IMR-90 (cell line): Measurements from ENCODE around the gene ZBTB14. TPM values are rescaled to one million over a fixed set of nuclear protein-coding genes. Genes with fewer than 3 reads are reported as not detected.

ENCODE experiments used
- ATAC-seq: fragments of 200-7000 bp; cut with Tn5 transposase; 2 replicates; pipeline ENCODE4 v1.9.1; 2020; ENCODE audit warnings: low read depth, mild to moderate bottlenecking, moderate library complexity
- BruUV-seq: library from RNA; stranded (reverse); fragments of 400-500 nt; replicated peaks from 2 replicates; lab custom pipeline; 2021; lab: Mats Ljungman, UMichigan
- CTCF ChIA-PET: fragments of 300-600 bp; formaldehyde crosslinking; extraction: SDS; loops from one replicate; lab custom pipeline; 2021; ENCODE audit warnings: antibody characterized with exemption; lab: Yijun Ruan, JAX
- POLR2A ChIA-PET: fragments of 300-600 bp; sonication (Branson Sonifier 250); formaldehyde crosslinking; loops from one replicate; lab custom pipeline; 2022; ENCODE audit warnings: antibody characterized with exemption; ENCODE audit not compliant: unreplicated experiment; lab: Charles Lee
- DNase-seq: peaks from one replicate; pipeline ENCODE4 v3.0.0; 2013
- H2AFZ ChIP-seq: replicated peaks from 2 replicates; pipeline ENCODE3; 2013; ENCODE audit warnings: low read length, mild to moderate bottlenecking; ENCODE audit not compliant: poor library complexity
- H2AK5ac ChIP-seq: 2 replicates; pipeline ENCODE4 v1.6.1; 2013; ENCODE audit warnings: low read depth, low read length, inconsistent platforms
- H2AK9ac ChIP-seq: replicated peaks from 2 replicates; pipeline ENCODE3; 2013; ENCODE audit warnings: mild to moderate bottlenecking, low read depth, low read length, moderate library complexity; ENCODE audit not compliant: poor library complexity
- H2BK120ac ChIP-seq: 2 replicates; pipeline ENCODE4 v1.6.1; 2013; ENCODE audit warnings: low read depth, low read length, inconsistent platforms
- H2BK15ac ChIP-seq: 3 replicates; pipeline ENCODE4 v1.6.1; 2013; ENCODE audit warnings: low read depth, low read length, inconsistent platforms
- H2BK20ac ChIP-seq: 2 replicates; pipeline ENCODE4 v1.6.1; 2013; ENCODE audit warnings: low read depth, mild to moderate bottlenecking, inconsistent platforms, low read length, moderate library complexity
- H2BK5ac ChIP-seq: 2 replicates; pipeline ENCODE4 v1.6.1; 2013; ENCODE audit warnings: mild to moderate bottlenecking, low read depth, low read length, inconsistent platforms; ENCODE audit not compliant: poor library complexity, severe bottlenecking
- H3K14ac ChIP-seq: replicated peaks from 2 replicates; pipeline ENCODE4 v1.6.1; 2013; ENCODE audit warnings: low read depth, low read length, inconsistent platforms
- H3K18ac ChIP-seq: 2 replicates; pipeline ENCODE4 v1.6.1; 2013; ENCODE audit warnings: low read depth, low read length, control low read depth
- H3K23ac ChIP-seq: 2 replicates; pipeline ENCODE4 v1.6.1; 2013; ENCODE audit warnings: low read depth, low read length, inconsistent platforms
- H3K27ac ChIP-seq: 2 replicates; pipeline ENCODE4 v1.5.1; 2013; ENCODE audit warnings: mild to moderate bottlenecking, control low read depth, low read length; ENCODE audit not compliant: insufficient read depth
- H3K27me3 ChIP-seq: 2 replicates; pipeline ENCODE4 v1.6.1; 2013; ENCODE audit warnings: low read length; ENCODE audit not compliant: control insufficient read depth, insufficient read depth
- H3K36me3 ChIP-seq: 2 replicates; pipeline ENCODE4 v1.6.1; 2013; ENCODE audit warnings: low read length, mixed read lengths; ENCODE audit not compliant: control insufficient read depth, insufficient read depth
- H3K4ac ChIP-seq: 2 replicates; pipeline ENCODE4 v1.6.1; 2013; ENCODE audit warnings: low read depth, low read length, inconsistent platforms
- H3K4me1 ChIP-seq: 2 replicates; pipeline ENCODE4 v1.6.1; 2013; ENCODE audit warnings: low read length, mixed read lengths; ENCODE audit not compliant: control insufficient read depth, insufficient read depth
- H3K4me2 ChIP-seq: 2 replicates; pipeline ENCODE4 v1.6.1; 2013; ENCODE audit warnings: low read depth, mild to moderate bottlenecking, control low read depth, low read length, moderate library complexity
- H3K4me3 ChIP-seq: 2 replicates; pipeline ENCODE4 v1.5.1; 2013; ENCODE audit warnings: low read depth, mild to moderate bottlenecking, control low read depth, low read length, moderate library complexity; ENCODE audit not compliant: insufficient read depth
- H3K56ac ChIP-seq: 2 replicates; pipeline ENCODE4 v1.6.1; 2013; ENCODE audit warnings: low read length, inconsistent platforms; ENCODE audit not compliant: insufficient read depth; ENCODE audit errors: extremely low read depth
- H3K79me1 ChIP-seq, 2 experiments: 2 replicates each; pipeline ENCODE4 v1.6.1; 2013; ENCODE audit warnings: low read length in 2 of 2, inconsistent platforms in 1 of 2, low read depth in 1 of 2
- H3K9ac ChIP-seq: 2 replicates; pipeline ENCODE4 v1.6.1; 2013; ENCODE audit warnings: low read depth, low read length, control low read depth
- H3K9me1 ChIP-seq: 2 replicates; pipeline ENCODE4 v1.6.1; 2013; ENCODE audit warnings: low read length, inconsistent platforms; ENCODE audit not compliant: insufficient read depth
- H3K9me3 ChIP-seq: 2 replicates; pipeline ENCODE4 v1.6.1; 2013; ENCODE audit warnings: low read length; ENCODE audit not compliant: control insufficient read depth, insufficient read depth
- H4K20me1 ChIP-seq: 2 replicates; pipeline ENCODE4 v1.6.1; 2013; ENCODE audit warnings: low read length, inconsistent platforms; ENCODE audit not compliant: insufficient read depth
- H4K5ac ChIP-seq: 2 replicates; pipeline ENCODE4 v1.6.1; 2013; ENCODE audit warnings: mild to moderate bottlenecking, low read depth, low read length, control low read depth
- H4K8ac ChIP-seq, 2 experiments: 2 replicates each; pipeline ENCODE4 v1.6.1; 2013; ENCODE audit warnings: low read depth in 2 of 2, low read length in 2 of 2, control low read depth in 1 of 2, inconsistent platforms in 1 of 2
- H4K91ac ChIP-seq: 2 replicates; pipeline ENCODE4 v1.6.1; 2013; ENCODE audit warnings: low read depth, low read length, inconsistent platforms; ENCODE audit not compliant: insufficient read depth
- RFX5 ChIP-seq: IDR thresholded peaks from 2 replicates; pipeline ENCODE4 v1.8.0; 2012; ENCODE audit warnings: low read depth, mild to moderate bottlenecking, low read length, moderate library complexity
- WGBS, 2 experiments: methylation state at CpG; one replicate each; pipeline versions ENCODE4 v1.1.5 to v1.1.7; 2013; ENCODE audit warnings: missing lambda C conversion rate in 2 of 2; ENCODE audit not compliant: insufficient read length in 1 of 2; ENCODE audit errors: extremely low coverage in 2 of 2; 5-methylcytosine and 5-hydroxymethylcytosine counted together
- dilution Hi-C: fragments of 300-500 bp; cut with HindIII; formaldehyde crosslinking; loops from one replicate; pipeline ENCODE4 v1.14.3; 2018; ENCODE audit warnings: low sequenced_read_pairs; ENCODE audit not compliant: unreplicated experiment
- in situ Hi-C: fragments of 300-500 bp; cut with MboI; formaldehyde crosslinking; loops from 3 replicates; pipeline ENCODE4 v1.14.3; 2019; ENCODE audit warnings: low sequenced_read_pairs, inconsistent platforms, mixed read lengths
- intact Hi-C: fragments of 100-400 bp; cut with micrococcal nuclease; formaldehyde crosslinking; loops from 2 replicates; pipeline ENCODE4 v1.10.0; 2022
- polyA plus RNA-seq, 3 experiments: library from polyadenylated mRNA; depleted of rRNA; stranded (reverse); fragments of >200 nt; gene quantifications; 2 replicates each; pipeline ENCODE4 v1.2.3, GENCODE V29; 2012; ENCODE audit warnings: low replicate concordance in 1 of 3
- total RNA-seq: library from RNA; depleted of rRNA; stranded (reverse); fragments of >200 nt; gene quantifications from 2 replicates; pipeline ENCODE4 v1.2.3, GENCODE V29; 2012

The ZBTB14 gene
- total and polyA plus RNA-seq, 2 of the 4 experiments (the other 2 are of a cell fraction): 5.8 to 9.1 TPM

- intact Hi-C loops: no loop called here
- no peak overlapping the region for H4K5ac ChIP-seq
- no peak overlapping the region for H3K23ac ChIP-seq
- H4K91ac ChIP-seq: no peak overlapping the region
- ATAC-seq (no peak), DNase-seq (no peak)
- ChIA-PET POLR2A (no interaction called here), CTCF (no interaction called here)
- no peak overlapping the region for H3K18ac ChIP-seq
- H2BK5ac ChIP-seq: no peak overlapping the region
- H3K4ac ChIP-seq: no peak overlapping the region
- in situ Hi-C loops: no loop called here
- dilution Hi-C loops: no loop called here
- no peak overlapping the region for H3K56ac ChIP-seq
- TF ChIP-seq RFX5: no peak
- no peak overlapping the region for H2BK15ac ChIP-seq
- H3K9me3 ChIP-seq: no peaks in the 10 kb centered on the region
- H3K27ac ChIP-seq: no peak overlapping the region
- H3K4me1 ChIP-seq: no peaks in the 10 kb centered on the region
- H3K4me2 ChIP-seq: no peak overlapping the region
- no peak overlapping the region for H3K4me3 ChIP-seq
- BruUV-seq: no TSS peak
- no peak overlapping the region for H3K14ac ChIP-seq
- no peaks in the 10 kb centered on the region; the same call in 1 of the 2 replicates for H3K27me3 ChIP-seq
- no peak overlapping the region for H2BK120ac ChIP-seq
- no peak overlapping the region for H3K9ac ChIP-seq
- H2AK9ac ChIP-seq: no peak overlapping the region
- no peaks in the 10 kb centered on the region for H4K20me1 ChIP-seq
- H2AFZ ChIP-seq: no peak overlapping the region
- no peak overlapping the region for H2BK20ac ChIP-seq
- H3K36me3 ChIP-seq: no peaks in the 10 kb centered on the region
- H3K79me1 ChIP-seq: no peaks in the 10 kb centered on the region
- no peaks in the 10 kb centered on the region for H3K9me1 ChIP-seq
- H2AK5ac ChIP-seq: no peak overlapping the region
- WGBS, 2 experiments: no CpG with 5 or more reads among the region's 6 CpGs
- no peak overlapping the region for H4K8ac ChIP-seq
Observed at GRCh38 chr18:5251117-5251516, 44.4 kb downstream of the ZBTB14 start.
